Effector memory CD4-positive, alpha-beta T cell (primary cell): ENCODE measurements around the gene SEMA4B.
A peak's percentile ranks its signal among the peaks of the same experiment; 100 is the strongest.

ENCODE experiments used
- DNase-seq, 3 donors: peaks; one replicate each; pipeline ENCODE4 v3.0.0-alpha.2; 2020
- H3K27ac ChIP-seq: 2 replicates; pipeline ENCODE4 v1.7.0; 2013; ENCODE audit warnings: mild to moderate bottlenecking, low read length, moderate library complexity; ENCODE audit not compliant: insufficient read depth, poor library complexity, severe bottlenecking
- H3K27me3 ChIP-seq: replicated peaks from 2 replicates; pipeline ENCODE4 v1.7.0; 2013; ENCODE audit warnings: mild to moderate bottlenecking, low read length; ENCODE audit not compliant: insufficient read depth, control insufficient read depth, poor library complexity, severe bottlenecking
- H3K36me3 ChIP-seq: 2 replicates; pipeline ENCODE4 v1.7.0; 2013; ENCODE audit warnings: mild to moderate bottlenecking, low read length, moderate library complexity; ENCODE audit not compliant: control insufficient read depth, insufficient read depth
- H3K4me1 ChIP-seq: 2 replicates; pipeline ENCODE4 v1.7.0; 2013; ENCODE audit warnings: low read length, mild to moderate bottlenecking; ENCODE audit not compliant: control insufficient read depth, insufficient read depth, poor library complexity, severe bottlenecking
- H3K4me3 ChIP-seq: 2 replicates; pipeline ENCODE4 v1.7.0; 2013; ENCODE audit warnings: low read length, low read depth, mild to moderate bottlenecking; ENCODE audit not compliant: insufficient read depth, poor library complexity, severe bottlenecking
- H3K9me3 ChIP-seq: 2 replicates; pipeline ENCODE4 v1.7.0; 2013; ENCODE audit warnings: mild to moderate bottlenecking, low read length, moderate library complexity; ENCODE audit not compliant: control insufficient read depth

Gene SEMA4B

GRCh38 chr15:90227816-90228772, 27.0 kb downstream of the SEMA4B start:
- peaks cover 41% of the 10 kb centered on the region for H3K36me3 ChIP-seq
- peaks cover 35% of the 10 kb centered on the region for H3K4me1 ChIP-seq
- no peaks in the 10 kb centered on the region for H3K9me3 ChIP-seq
- H3K4me3 ChIP-seq = no peak overlapping the region
- H3K27me3 ChIP-seq = no peaks in the 10 kb centered on the region
- no peak for DNase-seq
- peak overlapping the region; percentile 40 for H3K27ac ChIP-seq

GRCh38 chr15:90228960-90229359, 27.8 kb downstream of the SEMA4B start:
- Histone ChIP-seq H3K27me3 (no peaks in the 10 kb centered on the region), H3K36me3 (peaks cover 41% of the 10 kb centered on the region), H3K4me1 (peaks cover 36% of the 10 kb centered on the region), H3K27ac (peak overlapping the region; percentile 40), H3K4me3 (no peak overlapping the region), H3K9me3 (no peaks in the 10 kb centered on the region)
- no peak for DNase-seq

- peaks cover 35% of the 10 kb centered on the region for H3K36me3 ChIP-seq
- H3K27ac ChIP-seq = peak overlapping the region; percentile 96
- no peak for DNase-seq
- no peaks in the 10 kb centered on the region for H3K9me3 ChIP-seq
- H3K27me3 ChIP-seq = no peaks in the 10 kb centered on the region
- H3K4me1 ChIP-seq = peaks cover 45% of the 10 kb centered on the region
- no peak overlapping the region for H3K4me3 ChIP-seq
Observed at GRCh38 chr15:90230071-90230494, 29.0 kb downstream of the SEMA4B start.

- peaks cover 45% of the 10 kb centered on the region for H3K4me1 ChIP-seq
- H3K36me3 ChIP-seq = peaks cover 29% of the 10 kb centered on the region
- peak overlapping the region; percentile 96 for H3K27ac ChIP-seq
Observed at GRCh38 chr15:90230610-90231009, 29.5 kb downstream of the SEMA4B start.

GRCh38 chr15:90231028-90232017, 30.2 kb downstream of the SEMA4B start:
- H3K4me1 ChIP-seq = peaks cover 45% of the 10 kb centered on the region
- H3K27ac ChIP-seq = peak overlapping the region; percentile 96
- H3K36me3 ChIP-seq = peaks cover 26% of the 10 kb centered on the region
- no peaks in the 10 kb centered on the region for H3K9me3 ChIP-seq
- no peaks in the 10 kb centered on the region for H3K27me3 ChIP-seq
- DNase-seq = peak; percentile 82 to 86 (median 83)
- H3K4me3 ChIP-seq = peak overlapping the region; percentile 77

More at GRCh38 chr15:90230610-90231009, 29.5 kb downstream of the SEMA4B start:
- DNase-seq = no peak
- H3K27me3 ChIP-seq = no peaks in the 10 kb centered on the region
- no peaks in the 10 kb centered on the region for H3K9me3 ChIP-seq
- H3K4me3 ChIP-seq = peak overlapping the region; percentile 8

GRCh38 chr15:90232196-90232595, 31.1 kb downstream of the SEMA4B start:
- DNase-seq = no peak
- Histone ChIP-seq H3K27ac (peak overlapping the region; percentile 96), H3K36me3 (peaks cover 26% of the 10 kb centered on the region), H3K4me3 (peak overlapping the region; percentile 77), H3K27me3 (no peaks in the 10 kb centered on the region), H3K9me3 (no peaks in the 10 kb centered on the region), H3K4me1 (peaks cover 45% of the 10 kb centered on the region)

- Histone ChIP-seq H3K9me3 (no peaks in the 10 kb centered on the region), H3K4me1 (peaks cover 45% of the 10 kb centered on the region), H3K27ac (peak overlapping the region; percentile 96), H3K36me3 (peaks cover 20% of the 10 kb centered on the region), H3K4me3 (peak overlapping the region; percentile 77), H3K27me3 (no peaks in the 10 kb centered on the region)
- no peak for DNase-seq
Observed at GRCh38 chr15:90232941-90233386, 31.8 kb downstream of the SEMA4B start.

- Histone ChIP-seq H3K9me3 (no peaks in the 10 kb centered on the region), H3K27ac (peak within 1 kb of the TSS; percentile 96), H3K4me3 (peak within 1 kb of the TSS; percentile 77), H3K27me3 (no peaks in the 10 kb centered on the region), H3K4me1 (peaks cover 45% of the 10 kb centered on the region), H3K36me3 (peaks cover 15% of the 10 kb centered on the region)
- DNase-seq = peak; percentile 96
Observed at GRCh38 chr15:90233387-90234095, 32.4 kb downstream of the SEMA4B start, which contains the start of gene CIB1. Gene CIB1, minus strand, starts transcription at chr15:90233941. Its CDS starts 56 bp downstream, at chr15:90233885.
